Fibroblast of skin of right quadriceps (primary cell): ENCODE measurements around the gene FNBP1.
A peak's percentile ranks its signal among the peaks of the same experiment; 100 is the strongest.
"Not testable (repeated sequence)": the region's sequence is repeated elsewhere in the genome, so short reads cannot be mapped to it uniquely, and the experiment has no call there.

Experiments
- DNase-seq: peaks from one replicate; pipeline ENCODE4 v3.0.0-alpha.2; 2013

The FNBP1 gene

DNA sequence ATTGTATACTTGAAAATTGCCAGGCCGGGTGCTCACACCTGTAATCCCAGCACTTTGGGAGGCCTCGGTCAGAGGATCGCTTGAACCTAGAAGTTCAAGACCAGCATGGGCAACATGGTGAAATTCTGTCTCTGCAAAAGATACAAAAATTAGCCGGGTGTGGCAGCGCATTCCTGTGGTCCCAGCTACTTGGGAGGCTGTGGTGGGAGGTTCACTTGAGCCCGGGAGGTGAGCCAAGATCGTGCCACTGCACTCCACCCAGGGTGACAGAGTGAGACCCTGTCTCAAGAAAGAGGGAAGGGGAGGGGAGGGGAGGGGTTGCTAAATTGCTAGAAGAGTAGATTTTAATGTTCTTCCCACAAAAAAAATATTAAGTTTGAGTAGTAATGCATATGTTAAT, 53.2 kb downstream of the FNBP1 start:
- peak; percentile 72 for DNase-seq

GRCh38 chr9:129989362-129989708, 53.7 kb downstream of the FNBP1 start:
- DNase-seq, result no peak

- DNase-seq, result no peak
Measured at GRCh38 chr9:129988607-129989361, 54.2 kb downstream of the FNBP1 start.

GRCh38 chr9:129987941-129988340, 55.0 kb downstream of the FNBP1 start:
- no peak for DNase-seq

DNA sequence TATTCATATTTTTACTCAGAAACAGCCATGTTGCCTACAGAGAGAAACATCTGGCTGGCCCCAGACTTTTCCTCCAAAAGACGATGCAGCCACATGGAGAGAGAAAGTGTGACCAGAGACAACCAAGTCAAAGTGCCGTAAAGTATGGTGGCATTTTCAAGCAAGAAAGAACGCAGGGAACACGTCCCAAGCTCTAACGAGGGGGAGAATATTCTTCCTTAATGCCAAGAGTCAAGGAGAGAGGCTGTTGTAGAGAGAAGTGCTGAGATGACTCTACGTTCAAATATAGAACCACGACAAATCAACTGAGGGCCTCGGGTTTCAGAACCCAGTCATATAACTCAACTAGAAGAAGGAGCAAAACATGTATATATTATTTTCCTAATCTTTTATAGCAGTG, 55.9 kb downstream of the FNBP1 start:
- no peak for DNase-seq

- DNase-seq, result not testable (repeated sequence)
Measured at GRCh38 chr9:129984589-129984988, 58.4 kb downstream of the FNBP1 start.

DNA sequence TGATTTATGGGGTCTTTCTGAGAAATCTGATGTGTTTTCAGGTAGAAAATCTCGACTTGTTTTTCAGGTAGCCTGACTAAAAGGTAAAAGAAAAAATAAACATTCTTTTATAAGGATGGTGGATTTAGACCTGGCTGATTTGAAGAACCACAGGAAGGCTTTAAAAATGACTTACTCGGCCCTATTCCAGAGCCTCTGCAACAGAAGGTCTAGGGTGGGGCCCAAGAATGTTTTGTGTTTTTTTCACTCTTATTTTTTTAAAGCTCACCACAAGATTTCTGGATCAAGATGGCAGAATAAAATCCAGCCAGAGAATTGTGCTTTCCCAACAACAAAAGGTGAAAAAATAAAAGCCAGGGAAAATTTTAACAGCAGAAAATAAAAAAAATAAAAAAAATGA, 59.1 kb downstream of the FNBP1 start:
- DNase-seq, result peak; percentile 18

DNA sequence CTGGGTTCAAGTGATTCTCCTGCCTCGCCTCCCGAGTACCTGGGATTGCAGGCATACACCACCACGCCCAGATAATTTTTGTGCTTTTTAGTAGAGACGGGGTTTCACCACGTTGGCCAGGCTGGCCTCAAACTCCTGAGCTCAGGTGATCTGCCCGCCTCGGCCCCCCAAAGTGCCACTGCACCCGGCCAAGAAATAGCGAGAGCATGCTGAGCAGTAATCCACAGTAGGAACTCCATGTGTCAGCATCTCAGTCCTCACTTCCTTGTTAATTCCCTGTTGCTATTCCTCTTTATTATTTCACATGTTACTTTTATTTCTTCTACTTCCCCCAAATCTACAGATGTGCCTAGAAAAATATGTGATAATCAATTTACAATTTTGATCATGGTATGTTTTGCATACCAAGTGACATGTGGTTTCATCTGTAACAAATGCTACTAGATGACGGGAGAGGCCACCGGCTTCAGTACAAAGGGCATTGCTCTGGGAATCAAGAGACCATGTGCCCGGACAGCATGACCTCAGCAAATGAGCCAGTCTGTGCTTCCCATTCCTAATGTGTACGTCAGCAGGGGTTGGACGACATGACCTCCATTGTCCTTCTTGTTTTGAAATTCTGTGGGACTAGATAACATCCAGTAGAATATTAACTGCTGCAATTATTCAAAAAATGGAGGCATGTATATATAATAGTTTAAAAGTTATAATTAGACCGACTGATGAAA, 61.6 kb downstream of the FNBP1 start:
- no peak for DNase-seq

GRCh38 chr9:129980224-129980623, 62.8 kb downstream of the FNBP1 start:
- not testable (repeated sequence) for DNase-seq

GRCh38 chr9:129979071-129979745, 63.8 kb downstream of the FNBP1 start:
- peak; percentile 21 for DNase-seq

GRCh38 chr9:129972816-129973215, 70.2 kb downstream of the FNBP1 start:
- DNase-seq, result peak; percentile 12

DNA sequence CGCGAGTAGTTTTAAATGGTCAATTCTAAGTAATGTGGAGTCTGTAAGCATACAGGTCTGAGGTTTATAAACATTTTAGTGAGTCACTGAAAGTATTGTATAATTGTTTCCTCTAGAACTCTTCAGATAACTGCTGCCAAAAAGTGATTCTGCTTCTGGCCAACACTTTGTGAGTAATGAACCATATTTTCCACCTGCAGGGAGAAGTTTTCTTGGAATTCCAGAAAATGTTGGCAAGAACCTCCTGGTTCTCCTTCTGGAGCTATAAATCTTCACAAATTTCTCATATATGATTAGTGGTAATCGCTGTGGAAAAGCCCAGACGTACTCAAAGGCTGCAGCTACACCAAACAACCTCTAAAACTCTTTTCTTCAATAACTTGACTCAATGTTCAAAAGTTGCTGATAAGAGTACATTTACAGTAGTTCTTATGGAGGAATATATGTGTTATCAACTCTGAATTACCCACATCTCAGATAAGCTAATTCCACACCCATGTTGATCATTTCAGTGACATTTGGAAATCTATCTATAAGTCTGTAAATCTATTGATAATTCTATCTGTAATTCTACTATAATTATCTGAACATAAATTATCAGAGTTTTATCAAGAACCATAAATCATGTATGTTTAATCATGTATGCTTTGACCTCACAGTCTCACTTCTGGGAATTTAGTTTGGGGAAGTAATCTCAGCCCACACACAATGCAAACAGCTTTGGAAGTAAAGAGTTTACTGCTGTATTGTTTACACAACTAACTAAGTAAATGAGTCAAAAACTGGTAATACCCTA, 74.1 kb downstream of the FNBP1 start:
- peak; percentile 93 for DNase-seq

DNA sequence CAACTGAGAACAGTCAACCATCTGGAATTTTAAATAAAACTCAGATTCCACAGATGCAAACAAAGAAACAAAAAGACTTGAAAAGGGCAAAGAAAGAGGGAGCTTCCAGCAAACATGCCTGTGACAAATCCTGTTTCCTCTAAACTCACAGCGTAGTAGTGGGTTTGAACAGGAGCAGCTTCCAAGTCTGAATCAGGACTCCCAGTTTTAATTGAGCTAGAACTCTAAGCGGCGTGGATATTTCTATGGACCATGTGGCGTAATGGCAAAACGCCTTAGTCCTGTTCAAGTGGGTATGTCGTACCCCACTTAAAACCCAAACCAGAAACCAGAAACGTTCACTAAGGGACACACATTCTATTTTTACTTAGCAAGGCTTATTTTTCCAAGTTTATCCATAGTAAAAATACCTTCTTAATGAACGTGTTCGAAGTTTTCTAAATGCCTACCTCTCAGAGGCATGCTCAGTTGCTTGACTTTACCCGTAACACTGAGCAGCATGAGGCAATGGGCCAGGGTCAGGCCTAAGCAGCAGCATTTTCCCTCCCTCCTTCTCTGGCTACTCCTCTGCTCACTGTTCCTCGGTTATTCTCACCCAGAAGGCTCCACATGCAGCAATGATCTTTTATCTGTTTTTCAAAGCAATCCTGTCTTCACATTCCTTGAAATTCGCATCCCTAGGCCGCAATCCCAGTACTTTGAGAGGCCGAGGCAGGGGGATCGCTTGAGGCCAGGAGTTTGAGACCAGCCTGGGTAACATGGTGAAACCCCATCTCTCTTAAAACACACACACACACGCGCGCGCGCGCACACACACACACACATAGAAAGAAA, 77.9 kb downstream of the FNBP1 start:
- peak; percentile 78 for DNase-seq

DNA sequence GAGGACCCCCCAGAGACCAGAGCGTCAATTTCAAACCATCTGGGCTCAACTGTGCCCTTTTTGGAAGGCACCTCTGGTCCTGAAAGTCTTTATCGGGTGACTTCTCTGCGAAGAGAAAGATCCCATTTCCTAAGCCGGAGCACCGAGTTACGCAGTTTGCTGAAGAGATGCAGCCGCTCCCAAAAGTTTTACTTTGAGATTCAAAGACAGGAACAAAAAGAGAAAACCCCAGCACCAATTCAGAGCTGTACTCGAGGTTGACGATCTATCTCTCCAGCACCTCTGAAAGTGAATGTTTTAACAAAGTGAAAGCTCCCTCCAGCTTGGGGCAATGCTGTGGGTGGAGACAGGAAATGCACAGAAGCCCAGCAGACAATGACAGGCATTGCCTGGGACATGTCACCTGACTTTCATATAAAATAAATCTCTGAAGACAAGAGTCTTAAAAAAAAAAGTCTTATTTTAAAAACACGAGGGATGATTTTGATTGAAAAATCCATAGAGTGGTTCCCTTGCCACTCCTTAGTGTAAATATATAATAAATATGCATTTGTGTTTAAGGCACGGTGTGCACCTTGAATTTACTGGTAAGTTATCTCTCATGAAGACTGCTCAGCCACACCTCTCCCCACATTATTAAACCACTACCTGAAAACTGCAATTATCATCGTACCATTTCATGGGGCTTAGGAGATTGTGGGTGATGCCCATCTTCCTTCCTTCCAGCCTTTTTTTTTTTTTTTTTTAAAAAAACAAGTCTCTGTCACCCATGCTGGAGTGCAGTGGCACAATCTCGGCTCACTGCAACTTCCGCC, 79.9 kb downstream of the FNBP1 start:
- DNase-seq, result peak; percentile 50

GRCh38 chr9:129962451-129962864, 80.5 kb downstream of the FNBP1 start:
- no peak for DNase-seq

DNA sequence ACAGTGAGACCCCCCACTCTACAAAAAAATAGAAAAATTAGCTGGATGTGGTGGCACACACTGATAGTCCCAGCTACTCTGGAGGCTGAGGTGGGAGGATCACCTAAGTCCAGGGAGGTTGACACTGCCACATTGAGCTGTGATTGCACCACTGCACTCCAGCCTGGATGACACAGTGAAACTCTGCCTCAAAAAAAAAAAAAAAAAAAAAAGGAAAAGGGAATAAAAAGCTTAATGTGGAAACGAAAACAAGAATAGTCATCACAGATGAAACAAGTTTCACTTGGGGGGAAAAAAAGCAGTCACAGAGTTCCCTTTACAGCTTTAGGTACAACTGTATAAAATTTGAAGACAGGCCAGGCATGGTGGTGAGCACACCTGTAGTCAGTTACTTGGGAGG, 84.2 kb downstream of the FNBP1 start:
- no peak for DNase-seq

- peak; percentile 32 for DNase-seq
Measured at GRCh38 chr9:129954868-129955550, 88.0 kb downstream of the FNBP1 start.

DNA sequence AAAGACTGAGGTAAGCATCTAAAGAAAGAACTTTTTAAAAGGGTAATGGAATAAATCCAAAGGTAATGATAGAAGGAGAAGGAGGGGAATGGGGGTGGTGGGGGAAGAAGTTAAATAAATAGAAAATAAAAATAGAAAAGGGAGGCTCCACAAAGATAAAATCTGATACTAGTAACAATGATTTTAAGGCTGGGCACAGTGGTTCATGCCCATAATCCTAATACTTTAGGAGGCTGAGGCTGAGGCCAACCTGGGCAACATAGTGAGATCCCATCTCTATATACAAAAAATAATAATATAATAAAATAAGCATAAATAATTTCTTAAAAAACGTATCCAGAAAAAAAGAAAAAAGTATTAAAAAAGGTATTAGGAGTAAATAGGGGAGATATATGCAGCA, 89.3 kb downstream of the FNBP1 start:
- no peak for DNase-seq

DNA sequence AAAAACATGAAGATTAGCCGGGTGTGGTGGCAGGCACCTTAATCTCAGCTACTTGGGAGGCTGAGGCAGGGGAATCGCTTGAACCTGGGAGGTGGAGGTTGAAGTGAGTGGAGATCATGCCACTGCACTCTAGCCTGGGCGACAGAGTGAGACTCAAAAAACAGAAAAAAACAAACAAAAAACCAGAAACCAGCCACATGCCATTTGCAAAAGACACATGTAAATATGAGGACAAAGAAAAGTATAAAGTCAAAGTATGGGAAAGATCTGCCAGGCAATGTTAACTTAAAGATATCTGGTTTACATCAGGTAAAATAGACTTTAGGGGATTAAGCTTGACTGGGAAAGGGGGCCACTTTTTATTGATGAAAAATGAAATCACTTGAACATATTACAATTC, 90.7 kb downstream of the FNBP1 start:
- DNase-seq, result no peak

GRCh38 chr9:129949821-129950220, 93.2 kb downstream of the FNBP1 start:
- DNase-seq, result no peak

DNA sequence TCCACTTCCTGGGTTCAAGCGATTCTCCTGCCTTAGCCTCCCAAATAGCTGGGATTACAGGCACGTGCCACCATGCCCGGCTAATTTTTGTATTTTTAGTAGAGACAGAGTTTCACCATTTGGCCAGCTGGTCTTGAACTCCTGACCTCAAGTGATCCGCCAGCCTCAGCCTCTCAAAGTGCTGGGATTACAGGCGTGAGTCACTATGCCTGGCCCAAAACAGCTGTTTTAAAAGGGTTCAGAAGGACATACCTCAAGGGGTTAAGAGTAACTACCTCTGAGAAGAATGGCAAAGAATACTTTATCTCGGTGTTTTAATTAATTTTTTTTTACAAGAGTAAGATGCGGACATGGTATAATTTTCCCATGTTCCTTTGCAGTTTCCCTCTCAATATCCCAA, 94.4 kb downstream of the FNBP1 start:
- not testable (repeated sequence) for DNase-seq
